H9 (cell line): ENCODE measurements around the gene USP27X. TPM values are rescaled to one million over a fixed set of nuclear protein-coding genes. Genes with fewer than 3 reads are reported as not detected.

Experiments
- DNase-seq: peaks from one replicate; pipeline ENCODE4 v3.0.0-alpha.2; 2017
- H2AFZ ChIP-seq: one replicate; pipeline ENCODE4 v1.6.1; 2013; ENCODE audit warnings: mild to moderate bottlenecking, low read length, control low read depth, moderate library complexity
- H2AK5ac ChIP-seq: 2 replicates; pipeline ENCODE4 v1.6.1; 2013; ENCODE audit warnings: low read length, control low read depth, mixed read lengths; ENCODE audit not compliant: insufficient read length
- H2BK120ac ChIP-seq: one replicate; pipeline ENCODE4 v1.6.1; 2013; ENCODE audit warnings: low read depth, mild to moderate bottlenecking, low read length, control low read depth, inconsistent platforms; ENCODE audit not compliant: poor library complexity, severe bottlenecking
- H2BK12ac ChIP-seq: 2 replicates; pipeline ENCODE4 v1.6.1; 2013; ENCODE audit warnings: low read length, control low read depth, mixed read lengths, low read depth; ENCODE audit not compliant: insufficient read length
- H2BK15ac ChIP-seq: 2 replicates; pipeline ENCODE4 v1.6.1; 2013; ENCODE audit warnings: low read depth, low read length, control low read depth
- H2BK20ac ChIP-seq: one replicate; pipeline ENCODE4 v1.6.1; 2013; ENCODE audit warnings: low read depth, mild to moderate bottlenecking, low read length, control low read depth, inconsistent platforms; ENCODE audit not compliant: poor library complexity, severe bottlenecking
- H2BK5ac ChIP-seq: 2 replicates; pipeline ENCODE4 v1.6.1; 2013; ENCODE audit warnings: low read length, control low read depth, mixed read lengths; ENCODE audit not compliant: insufficient read length
- H3K14ac ChIP-seq: 2 replicates; pipeline ENCODE4 v1.6.1; 2013; ENCODE audit warnings: low read length, control low read depth; ENCODE audit not compliant: insufficient read depth
- H3K18ac ChIP-seq: 2 replicates; pipeline ENCODE4 v1.6.1; 2013; ENCODE audit warnings: low read depth, mild to moderate bottlenecking, mixed read lengths, low read length, control low read depth; ENCODE audit not compliant: insufficient read length
- H3K23ac ChIP-seq: 2 replicates; pipeline ENCODE4 v1.6.1; 2013; ENCODE audit warnings: low read length, control low read depth, mixed read lengths, low read depth; ENCODE audit not compliant: insufficient read length
- H3K23me2 ChIP-seq: 2 replicates; pipeline ENCODE4 v1.6.1; 2013; ENCODE audit warnings: low read depth, mild to moderate bottlenecking, mixed read lengths, low read length, control low read depth; ENCODE audit not compliant: insufficient read length, poor library complexity, severe bottlenecking
- H3K27ac ChIP-seq: 2 replicates; pipeline ENCODE4 v1.5.1; 2013; ENCODE audit warnings: low read length, control low read depth, mixed read lengths, low read depth; ENCODE audit not compliant: insufficient read length
- H3K27me3 ChIP-seq: 2 replicates; pipeline ENCODE4 v1.6.1; 2013; ENCODE audit warnings: low read length, control low read depth, inconsistent platforms; ENCODE audit not compliant: insufficient read depth
- H3K4ac ChIP-seq: 2 replicates; pipeline ENCODE4 v1.6.1; 2013; ENCODE audit warnings: low read depth, mild to moderate bottlenecking, control low read depth, inconsistent platforms, low read length, moderate library complexity
- H3K4me1 ChIP-seq: 2 replicates; pipeline ENCODE4 v1.6.1; 2013; ENCODE audit warnings: low read length, control low read depth, inconsistent platforms; ENCODE audit not compliant: insufficient read depth
- H3K4me2 ChIP-seq: 2 replicates; pipeline ENCODE4 v1.6.1; 2013; ENCODE audit warnings: low read length, control low read depth, mixed read lengths; ENCODE audit not compliant: insufficient read length, insufficient read depth
- H3K56ac ChIP-seq: 2 replicates; pipeline ENCODE4 v1.6.1; 2013; ENCODE audit warnings: low read depth, mild to moderate bottlenecking, mixed read lengths, low read length, control low read depth; ENCODE audit not compliant: insufficient read length
- H3K79me1 ChIP-seq: 2 replicates; pipeline ENCODE4 v1.6.1; 2013; ENCODE audit warnings: low read depth, mild to moderate bottlenecking, moderate library complexity, low read length, control low read depth, inconsistent platforms; ENCODE audit not compliant: insufficient read depth, poor library complexity, severe bottlenecking
- H3K79me2 ChIP-seq: 2 replicates; pipeline ENCODE4 v1.6.1; 2013; ENCODE audit warnings: low read length, control low read depth, inconsistent platforms; ENCODE audit not compliant: insufficient read depth
- H3K9ac ChIP-seq: 2 replicates; pipeline ENCODE4 v1.6.1; 2013; ENCODE audit warnings: low read length, control low read depth, mixed read lengths; ENCODE audit not compliant: insufficient read length; ENCODE audit errors: extremely low read depth
- H3K9me3 ChIP-seq: one replicate; pipeline ENCODE4 v1.6.1; 2013; ENCODE audit warnings: low read depth, low read length, inconsistent platforms; ENCODE audit not compliant: control insufficient read depth
- H3T11ph ChIP-seq: one replicate; pipeline ENCODE4 v1.6.1; 2013; ENCODE audit warnings: mild to moderate bottlenecking, low read length, control low read depth, inconsistent platforms
- H4K20me1 ChIP-seq: one replicate; pipeline ENCODE4 v1.6.1; 2013; ENCODE audit not compliant: control insufficient read depth, insufficient read length, insufficient read depth
- H4K5ac ChIP-seq: 2 replicates; pipeline ENCODE4 v1.6.1; 2013; ENCODE audit warnings: low read depth, mild to moderate bottlenecking, mixed read lengths, low read length, control low read depth; ENCODE audit not compliant: insufficient read length
- H4K8ac ChIP-seq: replicated peaks from 2 replicates; pipeline ENCODE4 v1.6.1; 2013; ENCODE audit warnings: low read length, control low read depth, mixed read lengths, low read depth; ENCODE audit not compliant: insufficient read length
- H4K91ac ChIP-seq: 2 replicates; pipeline ENCODE4 v1.6.1; 2013; ENCODE audit warnings: low read depth, mild to moderate bottlenecking, moderate library complexity, mixed read lengths, low read length, control low read depth; ENCODE audit not compliant: insufficient read length
- H3K27ac Mint-ChIP-seq, 3 experiments: 2 replicates in 2 of 3; 3 replicates in 1 of 3; pipeline ENCODE4 v1.8.0; 2020 to 2021; ENCODE audit warnings: mixed read lengths in 3 of 3, mild to moderate bottlenecking in 1 of 3, moderate library complexity in 1 of 3
- H3K27me3 Mint-ChIP-seq: 2 replicates; pipeline ENCODE4 v1.8.0; 2021; ENCODE audit warnings: low read depth, mild to moderate bottlenecking, moderate library complexity, mixed read lengths
- H3K36me3 Mint-ChIP-seq, 3 experiments: 2 replicates in 2 of 3; 3 replicates in 1 of 3; pipeline ENCODE4 v1.8.0; 2020 to 2021; ENCODE audit warnings: low read depth in 3 of 3, mixed read lengths in 3 of 3; ENCODE audit not compliant: insufficient read depth in 1 of 3
- H3K4me1 Mint-ChIP-seq, 2 experiments: 2 replicates each; pipeline ENCODE4 v1.8.0; 2020; ENCODE audit warnings: mixed read lengths in 2 of 2
- H3K4me3 Mint-ChIP-seq, 2 experiments: 2 replicates in 1 of 2; 3 replicates in 1 of 2; pipeline ENCODE4 v1.8.0; 2020 to 2021; ENCODE audit warnings: mild to moderate bottlenecking in 2 of 2, mixed read lengths in 2 of 2, moderate library complexity in 1 of 2
- H3K9me3 Mint-ChIP-seq, 2 experiments: 2 replicates in 1 of 2; 3 replicates in 1 of 2; pipeline ENCODE4 v1.8.0; 2020; ENCODE audit warnings: mild to moderate bottlenecking in 2 of 2, mixed read lengths in 2 of 2, moderate library complexity in 1 of 2
- CTCF ChIP-seq: fragments of 200-600 bp; sonication (generic); conservative IDR thresholded peaks from 3 replicates; pipeline ENCODE4 v1.8.0; 2021; ENCODE audit warnings: antibody characterized with exemption, mild to moderate bottlenecking
- WGBS: extraction: QIAGEN DNeasy Blood & Tissue Kit; methylation state at CpG from one replicate; pipeline ENCODE4 v1.1.7; 2013; ENCODE audit warnings: missing lambda C conversion rate, low lambda C conversion rate, mixed read lengths; ENCODE audit not compliant: insufficient read length; ENCODE audit errors: extremely low coverage; 5-methylcytosine and 5-hydroxymethylcytosine counted together
- total RNA-seq: library from RNA; stranded (reverse); gene quantifications from 2 replicates; pipeline ENCODE4 v1.2.1, GENCODE V29; 2021

Gene USP27X
- total RNA-seq, 1 experiment from 2014 or later: 5.7 TPM

GRCh38 chrX:49860867-49861535 is 18.3 kb upstream of the USP27X start:
- Histone ChIP-seq H3T11ph (no peak overlapping the region), H3K14ac (no peak overlapping the region), H2AFZ (no peak overlapping the region), H3K23ac (no peak overlapping the region), H3K4me1 (no peaks in the 10 kb centered on the region), H3K27ac (no peak overlapping the region), H3K79me1 (no peaks in the 10 kb centered on the region), H4K20me1 (no peaks in the 10 kb centered on the region), H2BK12ac (no peak overlapping the region), H3K9me3 (peaks cover 35% of the 10 kb centered on the region), H3K4me2 (no peak overlapping the region), H3K79me2 (no peaks in the 10 kb centered on the region), H4K5ac (no peak overlapping the region), H3K18ac (no peak overlapping the region), H2BK20ac (no peak overlapping the region), H4K8ac (no peak overlapping the region), H3K23me2 (no peaks in the 10 kb centered on the region), H3K27me3 (no peaks in the 10 kb centered on the region), H2BK15ac (no peak overlapping the region), H2AK5ac (no peak overlapping the region), H4K91ac (no peak overlapping the region), H2BK120ac (no peak overlapping the region), H2BK5ac (no peak overlapping the region), H3K9ac (no peak overlapping the region), H3K56ac (no peak overlapping the region), H3K4ac (no peak overlapping the region)
- peaks cover 38 to 41% of the 10 kb centered on the region in 2 experiments for H3K9me3 Mint-ChIP-seq
- H3K27me3 Mint-ChIP-seq: no peaks in the 10 kb centered on the region; the same call in none of the 2 replicates
- no peaks in the 10 kb centered on the region for H3K36me3 Mint-ChIP-seq
- H3K27ac Mint-ChIP-seq: no peak overlapping the region
- no peak overlapping the region for H3K4me3 Mint-ChIP-seq
- WGBS: no CpG with 5 or more reads among the region's 2 CpGs
- DNase-seq: no peak
- no peak for TF ChIP-seq CTCF
- H3K4me1 Mint-ChIP-seq: no peaks in the 10 kb centered on the region
